GM18526 (cell line): ENCODE data around the gene NPAS2.

Experiments
- POLR2A ChIP-seq: IDR thresholded peaks from 3 replicates; pipeline ENCODE4 v1.6.1; 2011; ENCODE audit not compliant: insufficient read length; ENCODE audit errors: extremely low read depth

Gene NPAS2

DNA sequence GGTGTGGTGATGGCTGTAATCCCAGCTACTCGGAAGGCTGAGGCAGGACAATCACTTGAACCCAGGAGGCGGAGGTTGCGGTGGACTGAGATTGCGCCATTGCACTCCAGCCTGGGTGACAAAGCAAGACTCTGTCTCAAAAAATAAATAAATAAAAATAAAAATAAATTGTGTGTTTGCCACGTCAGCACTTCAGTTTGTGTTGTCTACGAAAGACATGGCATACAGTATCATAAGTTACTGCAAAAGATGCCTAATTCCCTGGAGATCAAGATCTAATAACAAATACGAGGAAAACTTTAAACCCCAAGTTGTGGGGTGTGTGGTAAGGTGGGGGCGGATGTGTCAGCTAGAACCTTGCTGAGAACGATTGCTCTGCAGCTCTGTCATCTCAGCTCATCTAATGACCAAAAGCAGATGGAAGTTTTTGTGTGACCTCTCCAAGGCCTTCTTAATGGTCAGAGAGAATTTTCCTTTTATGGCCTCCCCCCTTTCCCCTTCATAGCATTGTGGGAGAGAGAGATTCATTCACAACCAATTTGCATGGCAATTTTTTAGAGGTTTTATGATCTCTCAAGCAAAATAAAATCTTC is 11.3 kb downstream of the NPAS2 start:
- TF ChIP-seq POLR2A = no peak

- TF ChIP-seq POLR2A = no peak
These were observed 11.9 kb downstream of the NPAS2 start for GRCh38 chr2:100831831-100832230.

DNA sequence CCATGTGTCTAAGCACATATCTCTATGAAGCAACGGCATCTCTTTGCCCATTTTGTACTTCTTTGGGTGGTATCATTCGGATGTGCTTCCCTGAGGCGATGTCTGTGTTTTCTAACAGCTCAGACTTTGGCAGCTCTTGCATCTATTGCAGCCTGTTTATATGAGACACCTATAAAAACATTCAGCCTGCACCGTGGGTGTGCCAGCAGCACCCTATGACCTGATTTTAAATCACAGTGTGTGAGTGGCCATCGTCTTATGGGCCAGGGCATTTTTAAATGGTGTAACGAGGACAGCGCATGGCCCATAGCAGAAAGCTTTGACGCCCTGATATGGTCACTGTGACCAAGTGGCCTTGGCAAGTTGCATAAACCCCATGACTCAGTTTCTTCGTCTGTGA is 12.9 kb downstream of the NPAS2 start:
- no peak for TF ChIP-seq POLR2A

DNA sequence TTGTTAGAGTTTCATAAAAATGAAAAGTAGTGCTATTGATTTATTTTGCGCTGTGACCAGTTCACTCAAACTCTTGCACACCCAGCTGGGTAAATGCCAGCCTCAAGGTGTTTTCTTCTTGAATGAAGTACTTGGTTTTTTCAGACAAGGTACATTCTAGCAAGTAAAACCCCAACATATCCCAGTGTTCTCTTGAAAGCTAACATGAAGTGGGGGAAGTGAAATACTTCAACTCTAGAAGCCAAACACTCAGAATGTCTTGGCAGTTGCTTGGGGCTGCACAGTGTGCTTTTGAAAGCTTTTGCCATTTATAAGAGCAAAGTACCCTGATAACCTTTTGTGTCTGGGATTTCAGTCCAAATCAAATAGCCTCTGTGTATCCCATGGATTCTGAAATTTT is 13.4 kb downstream of the NPAS2 start:
- no peak for TF ChIP-seq POLR2A

GRCh38 chr2:100834221-100834620 is 14.3 kb downstream of the NPAS2 start:
- no peak for TF ChIP-seq POLR2A

DNA sequence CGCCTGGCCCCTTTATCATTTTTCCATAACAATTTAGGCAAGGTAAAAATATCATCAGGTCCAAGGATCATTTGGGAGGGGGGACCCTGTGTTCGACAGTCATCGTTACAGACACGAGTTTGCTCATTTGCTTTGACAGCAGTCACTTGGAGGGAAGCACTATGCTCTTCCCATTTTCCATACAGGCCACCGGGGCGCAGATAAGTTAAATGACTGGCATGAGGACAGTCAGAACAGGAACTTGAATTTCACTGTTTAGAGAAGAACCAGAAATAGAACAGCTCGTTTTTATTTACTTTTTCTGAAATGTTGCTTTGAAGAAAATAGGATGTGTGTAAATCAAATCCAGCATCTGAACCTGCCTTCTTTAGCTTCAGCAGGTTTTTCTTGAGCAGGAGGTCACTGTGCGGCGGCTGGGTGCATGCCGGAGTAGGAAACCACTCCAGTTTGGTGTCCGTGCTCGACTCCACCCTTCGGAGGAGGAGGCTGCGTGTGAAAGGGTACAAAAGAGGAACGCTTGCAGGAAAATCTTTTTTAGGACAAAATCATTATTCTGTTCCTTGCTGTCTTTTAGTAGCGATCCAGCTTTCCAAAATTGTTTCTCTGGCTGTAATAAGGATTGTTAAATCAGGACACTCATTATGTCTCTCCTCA is 15.2 kb downstream of the NPAS2 start:
- no peak for TF ChIP-seq POLR2A

DNA sequence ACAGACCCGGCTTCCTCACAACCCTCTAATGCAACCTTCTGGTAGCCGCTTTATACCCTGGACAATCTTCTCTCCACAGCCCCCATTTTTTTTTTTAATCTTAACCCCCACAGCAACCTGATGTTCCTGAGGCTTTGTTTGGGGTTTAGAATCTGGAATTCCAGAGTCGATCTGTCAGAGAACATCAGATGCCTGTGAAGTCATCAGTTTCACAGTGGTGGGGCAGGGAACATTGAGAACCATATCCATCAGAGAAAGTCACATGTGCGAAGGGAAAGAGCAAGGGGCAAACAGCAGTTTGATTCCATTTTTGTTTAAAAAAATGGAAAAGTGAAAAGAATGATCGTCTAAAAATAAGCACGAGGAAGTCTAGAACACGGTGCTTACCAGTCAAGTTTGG is 20.6 kb downstream of the NPAS2 start:
- no peak for TF ChIP-seq POLR2A

- no peak for TF ChIP-seq POLR2A
These were observed 22.4 kb downstream of the NPAS2 start for GRCh38 chr2:100842241-100842922.

- no peak for TF ChIP-seq POLR2A
These were observed 24.6 kb downstream of the NPAS2 start for GRCh38 chr2:100844514-100844913.

- no peak for TF ChIP-seq POLR2A
These were observed 25.4 kb downstream of the NPAS2 start for GRCh38 chr2:100845141-100845991.

- TF ChIP-seq POLR2A = no peak
These were observed 26.8 kb downstream of the NPAS2 start for GRCh38 chr2:100846716-100847115.

- no peak for TF ChIP-seq POLR2A
These were observed 32.5 kb downstream of the NPAS2 start for GRCh38 chr2:100852447-100852846.

DNA sequence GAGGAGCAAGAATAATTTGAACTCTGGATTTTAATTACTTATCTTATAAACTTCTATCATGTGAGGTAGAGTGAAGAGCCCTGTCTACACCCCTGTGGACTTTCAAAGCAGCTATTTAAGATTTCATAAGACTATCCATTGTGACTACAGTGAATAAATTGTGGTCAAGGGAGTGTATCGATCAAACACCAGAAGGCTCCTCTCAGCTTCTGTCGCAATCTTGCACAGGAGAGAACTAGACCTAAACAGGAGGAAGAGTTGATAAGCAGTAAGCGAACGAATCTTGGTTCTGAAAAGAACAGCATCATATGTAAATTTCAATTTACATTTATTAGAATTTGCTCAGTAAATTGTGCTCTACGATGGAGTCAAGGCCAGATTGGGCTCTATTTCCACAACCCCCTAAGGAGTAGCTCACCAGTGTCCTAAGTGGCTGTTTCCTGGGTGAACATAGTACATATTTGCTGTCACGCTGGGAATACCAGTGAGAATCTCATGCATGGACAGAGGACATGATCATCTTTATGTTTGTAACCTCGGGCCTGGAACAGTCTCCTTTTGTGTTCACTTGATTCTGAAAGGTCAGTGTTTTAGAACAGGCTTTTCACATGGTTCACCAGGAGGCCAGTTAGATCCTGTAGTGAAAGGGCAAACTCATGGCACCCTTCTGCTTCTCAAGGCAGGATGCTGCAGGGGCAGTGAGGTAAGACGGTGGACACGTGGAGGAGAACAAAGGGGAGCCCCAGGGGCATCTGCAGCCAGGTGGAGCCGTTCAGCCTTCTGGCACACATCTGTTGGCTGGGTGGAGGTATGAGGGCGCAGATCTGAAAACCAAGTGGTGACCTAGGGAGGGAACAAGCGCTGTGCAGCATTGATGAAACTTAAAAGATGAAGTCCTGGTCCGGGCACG is 33.3 kb downstream of the NPAS2 start:
- TF ChIP-seq POLR2A = no peak

DNA sequence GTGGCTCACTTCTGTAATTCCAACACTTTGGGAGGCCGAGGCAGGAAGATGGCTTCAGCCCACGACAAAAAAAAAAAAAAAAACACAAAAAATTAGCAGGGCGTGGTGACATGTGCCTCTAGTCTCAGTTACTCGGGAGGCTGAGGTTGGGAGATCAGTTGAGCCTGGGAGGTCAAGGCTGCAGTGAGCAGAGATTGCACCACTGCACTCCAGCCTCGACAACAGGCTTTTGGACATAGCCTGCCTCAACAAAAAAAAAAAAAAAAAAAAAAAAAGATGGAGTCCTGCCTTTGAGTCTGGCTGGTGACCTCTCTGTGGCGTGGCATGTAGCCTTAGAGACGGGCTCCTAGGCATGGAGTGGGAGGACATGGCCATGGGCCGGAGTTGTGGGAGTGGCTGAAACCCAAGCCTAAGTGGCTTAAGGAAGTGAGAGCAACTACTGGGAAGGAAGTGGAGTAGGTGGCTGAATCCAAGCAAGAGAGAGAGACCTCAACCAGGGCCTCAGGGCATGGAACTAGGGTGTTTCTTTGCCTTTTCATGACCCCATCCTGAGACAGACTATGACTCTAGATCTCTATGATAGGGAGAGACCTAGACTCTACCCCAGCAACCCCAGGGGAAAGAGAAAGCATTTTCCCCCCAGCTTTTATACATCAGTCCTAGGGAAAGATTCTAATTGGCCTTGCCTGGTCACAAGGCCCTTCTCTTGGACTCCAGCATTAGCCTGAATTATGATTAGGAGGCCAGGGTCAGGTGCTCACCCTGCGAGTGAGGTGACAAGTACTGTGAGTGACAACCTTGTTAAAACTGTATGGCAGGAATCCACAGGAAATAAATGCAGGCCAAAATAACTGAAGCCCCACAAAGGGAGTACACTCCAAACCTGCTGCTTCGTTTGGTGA is 34.2 kb downstream of the NPAS2 start:
- TF ChIP-seq POLR2A = no peak
